GM15510 (cell line): ENCODE data around the gene EGF.

Source experiments
- POLR2A ChIP-seq: IDR thresholded peaks from 3 replicates; pipeline ENCODE4 v1.6.1; 2011; ENCODE audit warnings: borderline replicate concordance; ENCODE audit not compliant: insufficient read length; ENCODE audit errors: extremely low read depth

The EGF gene

DNA sequence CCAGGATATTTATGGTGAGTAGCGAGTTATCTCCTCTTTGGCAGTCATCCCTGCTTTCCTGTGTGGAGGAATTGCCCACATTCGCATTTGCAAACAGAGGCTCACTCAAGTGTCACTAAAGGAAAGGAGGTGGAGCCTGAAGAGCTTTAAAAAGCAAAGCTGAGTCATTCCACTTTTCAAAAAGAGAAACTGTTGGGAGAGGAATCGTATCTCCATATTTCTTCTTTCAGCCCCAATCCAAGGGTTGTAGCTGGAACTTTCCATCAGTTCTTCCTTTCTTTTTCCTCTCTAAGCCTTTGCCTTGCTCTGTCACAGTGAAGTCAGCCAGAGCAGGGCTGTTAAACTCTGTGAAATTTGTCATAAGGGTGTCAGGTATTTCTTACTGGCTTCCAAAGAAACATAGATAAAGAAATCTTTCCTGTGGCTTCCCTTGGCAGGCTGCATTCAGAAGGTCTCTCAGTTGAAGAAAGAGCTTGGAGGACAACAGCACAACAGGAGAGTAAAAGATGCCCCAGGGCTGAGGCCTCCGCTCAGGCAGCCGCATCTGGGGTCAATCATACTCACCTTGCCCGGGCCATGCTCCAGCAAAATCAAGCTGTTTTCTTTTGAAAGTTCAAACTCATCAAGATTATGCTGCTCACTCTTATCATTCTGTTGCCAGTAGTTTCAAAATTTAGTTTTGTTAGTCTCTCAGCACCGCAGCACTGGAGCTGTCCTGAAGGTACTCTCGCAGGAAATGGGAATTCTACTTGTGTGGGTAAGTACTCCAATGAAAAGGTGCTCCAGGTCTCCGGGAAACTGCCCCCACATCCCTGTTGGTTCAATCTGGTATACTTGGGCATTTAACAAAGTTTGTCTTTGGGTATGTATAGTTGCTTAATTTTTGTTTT, at the start of gene EGF:
Gene EGF, plus strand, starts transcription at position 178 of the 890 bp plus-strand sequence. Its CDS starts 453 bp downstream, at position 631.
- no peak for TF ChIP-seq POLR2A

DNA sequence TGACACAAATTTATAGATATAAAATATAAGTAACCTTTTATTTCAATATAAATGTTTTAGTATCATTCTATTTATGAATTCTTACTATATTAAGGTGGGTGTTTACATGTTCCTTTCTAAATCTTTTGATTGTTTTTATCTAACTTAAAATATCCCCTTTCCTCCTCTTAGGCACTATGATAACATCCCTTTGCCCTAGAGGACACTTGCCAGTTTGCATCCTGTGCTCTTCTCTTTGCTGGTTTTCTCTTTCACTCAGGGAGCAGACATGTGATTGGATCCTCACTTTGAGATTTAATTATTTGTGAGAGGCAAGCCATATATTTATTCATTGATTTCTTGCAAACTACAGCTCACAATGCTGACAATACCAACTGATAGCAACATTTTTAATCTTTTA, 48.5 kb upstream of the EGF start:
- no peak for TF ChIP-seq POLR2A

DNA sequence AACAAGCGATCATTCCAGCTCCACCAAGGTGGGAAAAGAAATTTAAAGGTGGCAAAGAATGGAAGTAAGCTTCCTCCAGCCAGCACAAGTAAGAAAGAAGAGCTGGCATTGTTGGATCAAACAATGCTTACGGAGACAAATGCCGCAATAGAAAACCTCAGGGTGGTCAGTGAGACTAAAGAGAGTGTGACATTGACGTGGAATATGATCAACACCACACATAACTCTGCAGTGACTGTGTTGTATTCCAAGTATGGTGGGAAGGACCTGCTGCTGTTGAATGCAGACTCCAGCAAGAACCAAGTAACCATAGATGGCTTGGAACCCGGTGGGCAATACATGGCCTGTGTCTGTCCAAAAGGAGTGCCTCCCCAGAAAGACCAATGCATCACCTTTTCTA, 42.6 kb upstream of the EGF start:
- no peak for TF ChIP-seq POLR2A

DNA sequence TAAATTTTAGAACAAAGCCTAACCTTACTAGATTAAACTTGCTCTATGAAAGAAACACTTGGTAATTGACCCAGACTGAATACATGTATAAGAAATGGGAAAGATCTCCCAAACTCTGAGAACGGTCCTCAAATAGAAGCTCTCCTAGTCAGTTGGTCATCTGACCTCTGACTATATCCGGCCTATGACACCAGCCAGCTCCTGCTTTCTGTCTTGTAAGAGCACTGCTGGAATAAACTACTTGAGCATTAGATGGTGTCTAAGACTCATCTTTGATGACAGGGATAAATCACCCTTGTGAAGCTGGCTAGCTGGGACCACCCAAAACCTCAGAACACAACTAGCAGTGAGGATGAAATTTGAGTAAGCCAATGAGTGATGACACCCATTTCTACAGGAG, 40.6 kb upstream of the EGF start:
- no peak for TF ChIP-seq POLR2A

DNA sequence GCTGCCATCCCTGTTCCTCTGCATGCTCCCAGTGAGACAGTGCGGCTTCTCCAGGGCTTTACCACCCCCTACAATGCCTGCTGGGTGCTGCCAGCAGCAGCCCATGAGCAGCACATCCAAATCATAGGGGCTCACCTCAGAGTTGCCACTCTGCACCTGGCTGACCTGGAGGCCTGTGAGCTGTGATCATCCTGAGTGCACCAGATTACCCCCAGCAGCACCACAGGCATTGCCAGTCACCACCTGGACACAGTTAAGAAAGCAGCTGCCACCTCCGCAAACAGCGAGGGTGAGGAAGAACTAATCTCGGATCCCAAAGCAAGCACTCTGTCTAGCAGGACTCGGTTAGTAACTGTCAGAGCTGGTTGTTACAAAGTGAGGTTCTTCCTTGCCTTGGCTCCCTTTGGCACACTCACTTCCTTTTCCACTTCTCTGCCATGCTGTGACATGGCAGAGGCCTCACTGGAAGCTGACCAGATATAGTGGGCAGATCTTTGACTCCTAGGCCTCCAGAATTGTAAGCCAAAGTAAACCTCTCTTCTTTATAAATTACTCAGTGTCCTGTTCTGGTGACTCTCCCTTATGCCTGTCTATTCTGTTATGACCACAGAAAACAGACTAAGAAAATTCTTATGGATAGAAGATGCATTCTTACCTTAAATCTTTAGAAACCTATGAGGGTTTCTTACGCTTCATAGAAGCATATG, 39.6 kb upstream of the EGF start:
- TF ChIP-seq POLR2A: no peak

DNA sequence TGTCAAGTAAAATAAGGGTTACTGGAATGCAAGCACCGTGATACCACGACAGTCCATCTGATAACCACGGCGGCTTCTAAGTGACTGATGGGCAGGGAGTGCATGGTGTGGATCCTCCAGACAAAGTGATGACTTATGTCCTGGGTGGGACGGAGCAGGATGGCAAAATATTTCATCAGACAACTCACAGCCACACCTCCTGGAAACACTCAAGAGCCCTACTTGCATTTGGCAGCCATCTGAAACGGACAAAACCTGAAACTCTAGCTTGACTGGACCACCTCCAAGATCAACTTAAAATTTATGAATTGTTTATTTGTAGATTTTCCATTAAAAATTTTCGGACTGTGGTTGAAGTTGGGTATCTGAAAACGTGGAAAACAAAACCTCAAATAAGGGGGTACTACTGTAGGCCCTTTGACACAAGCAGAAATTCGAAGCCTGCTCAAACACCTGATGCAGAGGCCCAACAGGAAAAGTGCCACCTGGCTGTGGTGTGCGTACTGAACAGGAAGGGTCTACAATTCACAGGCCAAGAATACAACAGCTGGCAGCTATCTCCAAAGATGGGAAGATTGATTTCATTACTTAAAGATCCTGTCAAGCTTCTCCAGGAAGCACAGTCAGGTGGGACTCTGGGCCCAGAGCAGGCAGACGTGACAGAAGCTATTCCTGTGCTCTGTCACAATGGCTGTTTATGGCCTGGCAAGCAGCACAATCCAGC, 38.7 kb upstream of the EGF start:
- TF ChIP-seq POLR2A: no peak

DNA sequence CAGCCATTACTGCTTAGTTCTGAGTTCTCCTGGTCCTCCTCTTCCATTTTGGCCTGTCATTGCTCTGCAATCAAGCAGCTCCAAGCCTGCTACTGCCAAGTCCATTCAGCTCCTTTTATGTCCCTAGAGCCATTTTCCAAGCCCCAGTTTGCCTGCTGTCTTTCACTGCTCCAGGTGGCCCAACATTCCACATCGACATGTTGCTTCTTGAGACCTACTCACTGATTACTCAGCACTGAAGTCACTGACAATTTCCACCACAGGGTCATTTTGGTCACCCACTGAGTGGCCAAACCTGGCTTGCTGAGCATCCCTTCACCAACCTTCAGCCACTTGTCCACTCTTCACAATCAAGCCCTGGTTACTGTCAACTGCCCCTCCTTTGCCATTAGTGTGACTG, 37.6 kb upstream of the EGF start:
- TF ChIP-seq POLR2A: no peak

DNA sequence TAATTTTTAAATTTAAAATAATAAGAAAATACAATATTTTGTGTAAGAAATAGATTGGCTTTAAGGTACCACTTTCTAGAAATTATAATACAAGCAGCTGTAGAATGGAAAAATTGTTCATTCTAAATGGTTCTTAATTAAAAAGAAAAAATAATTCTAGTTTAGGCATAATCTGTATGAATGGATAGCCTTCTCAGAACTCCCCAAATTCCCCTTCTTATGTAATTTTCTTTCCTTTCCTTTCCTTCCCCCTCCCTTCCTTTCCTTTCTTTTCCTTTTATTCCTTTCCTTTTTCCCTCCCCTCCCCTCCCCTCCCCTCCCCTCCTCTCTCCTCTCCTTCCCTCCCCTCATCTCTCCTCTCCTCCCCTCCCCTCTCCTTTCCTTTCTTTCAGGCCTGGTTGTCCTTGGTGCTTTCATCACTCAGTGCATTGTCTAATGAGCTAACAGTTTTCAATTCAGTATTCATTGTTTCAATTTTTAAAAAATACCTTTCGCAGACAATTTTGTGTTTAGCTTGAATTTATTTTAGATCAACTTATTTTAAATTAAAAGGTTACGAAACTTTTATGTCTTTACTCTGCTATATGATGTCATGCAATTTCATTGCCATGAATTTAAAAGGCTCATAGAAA, 35.9 kb upstream of the EGF start:
- TF ChIP-seq POLR2A: no peak

DNA sequence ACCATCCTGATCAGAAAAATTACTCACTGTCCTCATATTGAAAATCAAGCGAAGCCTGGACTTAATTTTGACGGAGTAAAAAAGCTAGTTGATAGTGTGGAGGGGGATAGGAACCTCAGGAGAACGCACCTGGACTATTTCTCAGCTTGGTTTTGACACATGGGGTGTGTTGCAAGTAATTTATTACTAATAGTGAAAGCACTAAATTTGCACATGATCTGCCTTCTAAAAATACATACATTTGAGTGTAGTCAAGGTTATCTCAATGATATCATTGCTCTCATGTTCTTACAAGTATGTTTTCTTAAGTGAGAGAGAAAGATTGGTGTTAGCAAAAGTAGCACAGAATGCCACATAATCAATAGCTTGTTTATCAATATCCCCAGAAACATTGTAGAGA, 35.3 kb upstream of the EGF start:
- no peak for TF ChIP-seq POLR2A

DNA sequence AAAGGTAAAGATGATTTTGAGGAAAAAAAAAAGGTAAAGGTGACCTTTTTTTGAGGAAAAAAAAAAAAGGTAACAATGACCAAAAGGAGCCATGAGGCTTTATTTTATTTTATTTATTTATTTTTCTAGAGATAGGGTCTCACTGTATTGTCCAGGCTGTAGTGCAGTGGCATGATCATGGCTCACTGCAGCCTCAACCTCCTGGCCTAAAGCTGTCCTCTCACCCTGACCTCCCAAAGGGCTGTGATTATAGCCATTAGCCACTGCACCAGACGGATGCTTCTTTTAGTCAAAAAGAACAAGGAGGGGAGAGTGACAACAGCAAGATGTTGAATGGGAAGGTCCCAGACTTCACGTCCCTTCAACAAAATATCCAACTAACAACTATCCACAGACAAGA, 34.3 kb upstream of the EGF start:
- no peak for TF ChIP-seq POLR2A

DNA sequence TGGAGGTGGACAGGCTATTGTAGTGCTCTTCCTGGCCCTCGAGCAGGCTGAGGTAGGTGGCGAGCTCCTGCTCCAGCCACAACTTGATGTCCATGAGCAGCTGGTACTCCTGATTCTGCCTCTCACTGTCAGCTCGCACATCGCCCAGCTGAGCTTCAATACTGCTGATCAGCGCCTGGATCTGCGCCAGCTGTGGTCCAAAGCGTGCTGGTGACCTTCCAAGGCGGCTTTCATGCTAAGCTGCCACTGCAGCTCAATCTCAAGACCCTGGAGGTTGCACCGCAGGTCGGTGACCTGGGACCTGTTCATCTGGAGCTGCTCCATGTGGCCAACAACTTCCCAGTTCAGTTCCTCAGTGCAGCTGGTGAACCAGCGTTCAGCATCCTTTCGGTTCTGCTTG, 33.6 kb upstream of the EGF start:
- TF ChIP-seq POLR2A: no peak

DNA sequence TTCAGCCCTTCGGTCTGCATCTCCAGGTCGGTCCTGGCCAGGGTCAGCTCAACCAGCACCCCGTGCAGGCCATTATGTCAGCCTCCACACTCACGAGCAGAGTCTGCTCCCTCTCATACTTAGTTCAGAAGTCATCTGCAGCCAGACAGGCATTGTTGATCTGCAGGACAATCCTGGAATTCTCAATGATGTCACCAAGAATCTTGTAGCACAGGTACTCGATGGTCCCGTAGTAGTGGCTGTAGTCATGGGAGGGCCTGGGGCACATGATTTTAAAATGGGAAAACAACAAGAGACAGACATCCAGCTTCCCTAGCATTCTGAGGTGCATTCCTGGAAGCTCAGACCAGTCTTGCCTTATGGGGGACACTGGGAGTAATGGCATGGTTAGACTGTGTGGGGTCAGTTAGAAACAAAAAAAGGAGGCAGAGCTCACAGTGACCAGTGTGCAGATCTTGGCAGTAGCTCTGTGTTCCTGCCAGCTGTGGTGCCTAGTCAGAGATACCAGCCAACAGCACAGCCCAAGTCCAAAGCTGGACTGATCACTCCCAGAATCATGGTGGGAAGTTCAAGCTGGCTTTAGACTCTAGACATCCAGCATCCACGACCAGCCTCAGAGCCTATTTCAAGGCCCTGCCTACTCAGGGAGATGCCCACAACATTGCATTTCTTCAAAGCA, 32.9 kb upstream of the EGF start:
- no peak for TF ChIP-seq POLR2A

DNA sequence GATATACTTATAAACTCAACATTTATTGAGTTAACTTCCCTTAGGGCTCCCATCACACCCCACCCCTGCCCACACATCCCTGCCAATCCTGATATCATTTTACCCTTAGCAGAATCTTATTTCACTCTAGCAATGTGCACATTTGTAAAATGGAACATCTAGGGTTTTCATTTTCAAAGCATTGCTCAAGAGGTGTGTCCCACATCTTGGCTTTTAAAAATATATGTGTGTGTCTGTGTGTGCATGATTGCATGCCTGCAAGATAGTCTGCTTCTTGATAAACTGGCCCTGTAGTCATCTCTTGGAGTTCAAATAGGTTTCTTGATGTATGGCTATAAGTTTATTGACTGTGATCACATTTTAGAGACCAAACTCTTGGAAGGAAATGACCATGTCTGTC, 26.4 kb upstream of the EGF start:
- no peak for TF ChIP-seq POLR2A

DNA sequence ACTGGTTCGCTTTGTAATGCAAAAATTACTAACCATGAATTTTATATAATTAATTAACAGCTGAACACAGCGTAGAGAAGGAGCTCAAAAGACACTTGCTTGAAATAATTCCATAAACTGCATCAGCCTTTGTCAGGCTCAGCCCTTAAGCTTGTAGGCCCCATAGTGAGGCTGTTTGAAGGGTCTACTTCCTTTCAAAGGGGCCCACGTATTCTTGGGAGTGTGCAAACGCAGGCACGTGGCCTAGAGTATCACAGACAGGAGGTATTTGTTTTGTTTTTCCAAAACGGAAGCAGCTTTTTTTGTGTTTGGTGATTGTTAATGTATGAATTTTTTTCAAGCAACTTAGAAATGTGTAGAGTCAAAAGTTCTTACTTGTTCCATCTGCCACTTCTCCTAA, 25.6 kb upstream of the EGF start:
- TF ChIP-seq POLR2A: no peak
